Inferior parietal cortex (tissue), 1 donor: ENCODE data around the gene KCMF1.

ENCODE experiments used
- DNase-seq: peaks from one replicate; pipeline ENCODE4 v3.0.0-alpha.2; 2016; ENCODE audit errors: extremely low spot score

KCMF1 gene

DNA sequence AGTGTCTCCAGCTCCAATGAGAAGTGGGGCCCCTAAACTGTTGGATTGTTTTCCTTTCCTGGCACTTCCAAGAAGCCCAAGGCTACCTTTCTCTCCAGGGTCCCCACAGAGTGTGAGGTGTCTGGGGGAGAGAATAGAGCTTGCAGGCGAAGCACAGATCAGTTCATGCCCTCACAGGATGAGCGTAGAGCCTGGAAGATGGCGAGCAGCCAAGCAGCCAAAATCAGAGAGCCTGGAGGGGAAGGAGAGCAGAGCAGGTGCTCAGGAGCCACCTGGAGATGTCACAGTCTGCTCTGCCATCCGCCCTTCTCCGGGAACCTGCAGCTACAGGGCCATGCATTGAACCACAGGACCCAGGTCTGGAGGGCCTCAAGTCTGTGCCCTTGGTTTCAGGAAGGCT lies 107.6 kb downstream of the KCMF1 start:
- no peak for DNase-seq

DNA sequence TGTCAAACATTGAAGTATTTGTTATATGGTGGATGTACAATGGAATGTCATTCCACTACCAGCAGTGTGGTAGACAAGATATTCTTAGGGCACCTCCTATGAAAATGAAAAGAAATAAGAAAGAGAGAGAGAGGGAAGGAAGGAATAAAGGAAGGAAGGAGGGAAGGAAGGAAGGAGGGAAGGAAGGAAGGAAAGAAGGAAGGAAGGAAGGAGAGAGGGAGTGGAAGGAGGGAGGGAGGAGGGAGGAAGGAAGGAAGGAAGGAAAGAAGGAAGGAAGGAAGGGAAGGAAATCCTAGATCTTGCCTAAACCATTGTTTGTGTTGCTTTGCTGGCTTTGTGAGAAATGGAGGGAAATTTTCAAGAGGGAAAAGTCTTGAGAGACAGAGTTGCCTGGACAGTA lies 112.1 kb downstream of the KCMF1 start:
- no peak for DNase-seq

DNA sequence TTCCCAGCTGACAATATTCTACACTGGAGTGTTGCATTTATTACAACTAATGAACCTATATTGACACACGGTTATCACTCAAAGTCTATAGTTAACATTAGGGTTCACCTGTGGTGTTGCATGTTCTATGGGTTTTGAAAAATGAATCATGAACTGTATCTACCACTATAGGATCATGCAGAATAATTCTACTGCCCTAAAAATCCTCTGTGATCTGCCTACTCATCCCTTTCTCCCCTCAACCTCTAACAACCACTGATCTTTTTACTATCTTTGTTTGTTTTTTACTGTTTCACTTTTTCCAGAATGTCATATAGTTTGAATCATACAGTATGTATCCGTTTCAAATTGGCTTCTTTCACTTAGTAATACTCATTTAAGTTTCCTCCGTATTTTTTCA lies 114.6 kb downstream of the KCMF1 start:
- DNase-seq = no peak

DNA sequence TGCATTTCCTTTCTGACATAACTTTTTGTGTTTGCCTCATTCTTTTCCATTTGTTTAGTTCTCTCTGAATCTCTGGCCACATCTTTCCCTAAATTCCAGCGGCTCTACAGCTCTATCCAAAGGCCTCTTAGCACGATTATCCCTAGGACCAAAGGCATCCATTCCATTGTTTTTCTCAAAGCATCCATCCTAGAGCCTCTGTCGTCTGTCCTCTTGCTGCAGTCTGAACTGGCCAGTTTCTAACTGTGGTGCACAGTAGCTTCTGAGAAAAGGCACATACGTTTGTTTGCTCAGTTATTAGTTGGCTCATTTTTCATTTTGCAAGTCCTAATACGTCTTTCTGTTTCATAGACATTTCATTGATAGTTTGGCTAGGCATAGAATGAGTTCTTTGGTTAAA lies 116.6 kb downstream of the KCMF1 start:
- no peak for DNase-seq

DNA sequence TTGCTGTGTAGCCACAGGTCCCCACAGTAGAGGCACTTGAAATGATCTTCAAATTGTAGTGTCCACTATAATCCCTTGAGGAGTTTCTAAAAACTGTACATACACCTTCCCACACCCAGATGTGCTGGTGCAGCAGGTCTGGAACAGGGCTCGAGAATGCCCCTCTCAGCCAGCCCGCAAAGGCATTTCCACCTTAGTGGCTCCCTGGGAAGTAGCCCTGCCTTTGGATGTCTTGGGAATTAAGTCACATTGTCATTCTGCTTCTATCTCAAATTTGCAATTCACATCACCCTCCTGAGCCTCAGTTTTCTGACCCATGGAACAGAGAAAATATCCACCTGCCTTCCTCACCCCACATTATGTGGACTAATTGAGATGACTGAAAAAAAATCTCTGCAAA lies 118.0 kb downstream of the KCMF1 start:
- no peak for DNase-seq

DNA sequence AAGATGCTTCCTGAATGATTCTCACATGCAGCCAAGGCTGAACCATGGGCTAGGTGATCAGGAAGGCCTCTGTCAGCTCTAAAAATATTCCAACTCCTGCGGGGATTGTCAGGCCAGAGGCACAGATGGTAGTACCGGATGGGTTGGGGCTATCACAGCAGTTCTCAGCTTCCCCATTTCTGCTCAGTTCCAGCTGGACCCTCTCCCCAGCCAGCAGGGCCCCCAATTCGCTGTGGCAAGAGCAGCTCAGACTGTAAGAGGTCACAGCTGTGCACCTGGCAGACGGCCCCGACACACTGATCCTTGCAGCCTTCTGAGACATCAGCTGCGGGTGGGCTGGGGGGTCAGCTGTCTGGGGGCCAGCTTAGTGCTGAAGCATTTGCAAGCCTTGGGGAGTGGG lies 118.6 kb downstream of the KCMF1 start:
- no peak for DNase-seq

DNA sequence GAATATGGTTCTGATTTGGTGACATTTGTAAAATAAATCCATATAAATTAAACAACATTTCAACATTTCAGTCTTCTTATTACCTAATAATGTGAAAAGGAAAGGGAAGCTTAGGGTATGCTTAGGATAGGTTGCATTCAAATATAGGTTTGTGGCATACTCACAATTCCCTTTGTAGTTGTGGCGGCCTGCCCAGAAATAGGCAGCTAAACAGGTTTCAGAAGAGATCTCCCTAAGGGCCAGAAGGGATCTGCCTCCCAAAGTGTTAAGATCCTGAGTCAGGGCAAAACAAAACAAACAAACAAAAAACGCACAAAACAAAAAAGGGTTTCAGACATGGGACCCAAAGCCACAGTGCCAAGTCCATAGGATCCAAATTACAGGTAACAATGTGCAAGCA lies 120.9 kb downstream of the KCMF1 start:
- DNase-seq = no peak

DNA sequence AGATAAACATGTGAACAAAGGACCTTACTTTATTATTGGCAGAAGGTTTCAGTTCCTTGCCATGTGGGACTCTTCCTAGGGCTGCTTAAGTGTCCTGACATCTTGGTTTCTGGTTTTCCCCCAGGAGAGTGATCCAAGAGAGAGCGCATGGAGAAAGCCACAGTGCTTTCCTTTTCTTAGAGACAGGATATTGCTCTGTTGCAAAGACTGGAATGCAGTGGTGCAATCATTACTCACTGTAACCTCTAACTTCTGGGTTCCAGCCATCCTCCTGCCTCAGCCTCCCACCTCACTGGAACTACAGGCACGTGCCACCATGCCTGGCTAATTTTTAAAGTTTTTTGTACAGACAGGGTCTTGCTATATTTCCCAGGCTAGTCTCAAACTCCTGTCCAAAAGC lies 124.1 kb downstream of the KCMF1 start:
- DNase-seq = no peak

DNA sequence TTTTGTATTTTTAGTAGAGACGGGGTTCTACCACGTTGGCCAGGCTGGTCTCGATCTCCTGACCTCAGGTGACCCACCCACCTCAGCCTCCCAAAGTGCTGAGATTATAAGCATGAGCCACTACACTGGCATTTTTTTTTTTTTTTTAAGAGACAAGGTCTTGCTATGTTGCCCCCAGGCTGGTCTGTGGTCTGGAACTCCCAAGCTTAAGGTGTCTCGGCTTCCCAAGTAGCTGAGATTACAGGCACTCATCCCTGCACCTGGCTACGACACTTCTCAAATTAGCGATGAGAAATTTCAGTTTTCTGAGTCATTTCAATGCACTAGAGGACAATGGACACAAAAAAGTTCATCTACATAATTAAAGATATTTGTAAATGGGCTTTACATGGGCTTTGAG lies 125.7 kb downstream of the KCMF1 start:
- no peak for DNase-seq

DNA sequence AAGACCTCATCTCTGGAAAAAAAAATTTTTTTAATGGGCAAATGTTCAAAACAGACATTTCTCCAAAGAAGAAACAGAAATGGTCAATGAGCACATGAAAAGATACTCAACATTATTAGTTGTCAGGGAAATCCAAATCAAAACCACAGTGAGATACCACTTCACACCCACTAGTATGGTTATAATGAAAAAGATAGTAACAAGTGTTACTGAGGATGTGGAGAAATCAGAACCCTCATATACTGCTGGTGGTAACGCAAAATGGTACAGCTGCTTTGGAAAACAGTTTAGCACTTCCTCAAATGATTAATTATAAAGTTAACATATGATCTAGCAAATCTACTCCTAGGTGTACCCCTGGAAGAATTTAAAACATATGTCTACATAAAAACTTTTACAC lies 133.3 kb downstream of the KCMF1 start:
- no peak for DNase-seq

DNA sequence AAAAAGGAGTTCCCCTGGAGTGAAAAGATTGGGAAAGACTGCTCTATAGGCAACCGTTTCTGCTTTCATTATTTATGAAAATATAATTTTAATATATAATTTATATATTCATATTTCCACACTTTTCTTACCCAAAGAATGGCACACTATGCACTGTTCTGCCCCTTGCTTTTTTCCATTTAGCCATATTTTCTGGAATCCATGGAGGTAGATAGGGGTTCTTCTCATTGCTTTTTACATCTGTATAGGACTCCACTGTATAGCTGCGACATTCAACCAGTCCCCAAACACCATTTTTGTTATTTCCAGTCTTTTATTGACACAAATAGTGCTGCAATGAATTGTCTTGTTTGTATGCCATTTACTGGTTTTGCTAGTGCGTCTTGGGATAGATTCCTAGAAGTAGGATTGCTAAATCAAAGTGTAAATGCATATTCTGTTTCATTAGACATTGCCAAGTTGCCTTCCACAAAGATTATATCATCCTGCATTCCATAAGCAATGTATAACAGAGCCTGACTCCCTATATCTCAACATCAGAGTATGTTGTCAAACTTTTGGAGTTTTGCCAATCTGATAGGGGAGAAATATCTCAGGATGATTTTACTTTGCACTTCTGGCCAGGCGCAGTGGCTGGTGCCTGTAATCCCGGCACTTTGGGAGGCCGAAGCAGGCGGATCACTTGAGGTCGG lies 135.7 kb downstream of the KCMF1 start:
- DNase-seq = no peak
